Peyer's patch (tissue), 4 donors: ENCODE measurements around the gene TMEM258.

Source experiments
- CTCF ChIP-seq, 6 experiments: fragments of 450-650 bp in 4 of 6; fragments of 200-600 bp in 2 of 6; sonication (generic) in 1 of 6; IDR thresholded peaks; one replicate each; pipeline ENCODE4 v1.5.1; 2017 to 2019; ENCODE audit warnings: antibody characterized with exemption in 6 of 6, mild to moderate bottlenecking in 3 of 6, moderate library complexity in 1 of 6
- POLR2A ChIP-seq, 2 donors: fragments of 450-650 bp; IDR thresholded peaks; one replicate each; pipeline ENCODE4 v1.5.1; 2017; ENCODE audit warnings: antibody characterized with exemption in 2 of 2, mild to moderate bottlenecking in 2 of 2, moderate library complexity in 2 of 2

GRCh38 chr11:61764606-61765260 lies 27.7 kb downstream of the TMEM258 start:
- TF ChIP-seq CTCF (IDR thresholded peaks at IDR 0.05) (no peak), POLR2A (IDR thresholded peaks at IDR 0.05) (no peak)
